Cerebellar cortex (tissue), 1 donor: Measurements from ENCODE around the gene SDSL.
A peak's percentile ranks its signal among the peaks of the same experiment; 100 is the strongest.

Experiments
- DNase-seq: peaks from one replicate; pipeline ENCODE4 v3.0.0-alpha.2; 2015; ENCODE audit warnings: low spot score

SDSL gene

GRCh38 chr12:113420996-113421595 is 1.1 kb upstream of the SDSL start:
- DNase-seq, result no peak

GRCh38 chr12:113422886-113423669 is 898 bp downstream of the SDSL start:
- no peak for DNase-seq

- no peak for DNase-seq
These were observed 2.3 kb downstream of the SDSL start for GRCh38 chr12:113424456-113424855.

- peak; percentile 48 for DNase-seq
These were observed 3.0 kb downstream of the SDSL start for GRCh38 chr12:113424915-113425823.

GRCh38 chr12:113425960-113426453 is 3.8 kb downstream of the SDSL start:
- no peak for DNase-seq

GRCh38 chr12:113427882-113428281 is 5.7 kb downstream of the SDSL start:
- no peak for DNase-seq

- no peak for DNase-seq
These were observed 6.3 kb downstream of the SDSL start for GRCh38 chr12:113428482-113428881.

- DNase-seq, result no peak
These were observed 10.8 kb downstream of the SDSL start for GRCh38 chr12:113432986-113433385.

GRCh38 chr12:113435367-113435766 is 13.2 kb downstream of the SDSL start:
- no peak for DNase-seq

- DNase-seq, result no peak
These were observed 14.4 kb downstream of the SDSL start for GRCh38 chr12:113436586-113436985.

GRCh38 chr12:113436993-113437728 is 15.0 kb downstream of the SDSL start:
- DNase-seq, result no peak

- DNase-seq, result no peak
These were observed 15.5 kb downstream of the SDSL start for GRCh38 chr12:113437729-113438100.

GRCh38 chr12:113438523-113439300 is 16.5 kb downstream of the SDSL start:
- no peak for DNase-seq

- no peak for DNase-seq
These were observed 17.1 kb downstream of the SDSL start for GRCh38 chr12:113439301-113439597.

- peak; percentile 57 for DNase-seq
These were observed 17.4 kb downstream of the SDSL start for GRCh38 chr12:113439606-113440030.

GRCh38 chr12:113440336-113440735 is 18.2 kb downstream of the SDSL start:
- no peak for DNase-seq

- DNase-seq, result no peak
These were observed 19.0 kb downstream of the SDSL start for GRCh38 chr12:113440947-113441782.

GRCh38 chr12:113443030-113443539 is 20.9 kb downstream of the SDSL start:
- DNase-seq, result no peak

- DNase-seq, result no peak
These were observed 23.5 kb downstream of the SDSL start for GRCh38 chr12:113445544-113446171.

- DNase-seq, result no peak
These were observed 26.7 kb downstream of the SDSL start for GRCh38 chr12:113448873-113449272.
